Stimulated activated CD4-positive, alpha-beta T cell treated with anti-CD3 and anti-CD28 coated beads, Interleukin-4, amount 100 ng/mL, for 48 hours (primary cell): Measurements from ENCODE around the gene VCPKMT.
"Not testable (repeated sequence)": the region's sequence is repeated elsewhere in the genome, so short reads cannot be mapped to it uniquely, and the experiment has no call there.

Source experiments
- DNase-seq, 2 donors: peaks; one replicate each; pipeline ENCODE4 v3.0.0-alpha.2; 2020; ENCODE audit warnings: low read depth in 2 of 2

VCPKMT gene

GRCh38 chr14:50092006-50092555 is 24.3 kb downstream of the VCPKMT start:
- DNase-seq, result no peak

GRCh38 chr14:50091240-50091913 is 25.0 kb downstream of the VCPKMT start:
- no peak for DNase-seq

- DNase-seq, result no peak
These were observed 27.2 kb downstream of the VCPKMT start for GRCh38 chr14:50089208-50089607.

- DNase-seq, result no peak
These were observed 27.6 kb downstream of the VCPKMT start for GRCh38 chr14:50088731-50089130.

- DNase-seq, result no peak
These were observed 28.3 kb downstream of the VCPKMT start for GRCh38 chr14:50088117-50088515.

- no peak for DNase-seq
These were observed 28.8 kb downstream of the VCPKMT start for GRCh38 chr14:50087341-50088116.

GRCh38 chr14:50086321-50086711 is 30.1 kb downstream of the VCPKMT start:
- DNase-seq, result no peak

- DNase-seq, result no peak
These were observed 30.6 kb downstream of the VCPKMT start for GRCh38 chr14:50085570-50086320.

- DNase-seq, result no peak
These were observed 31.7 kb downstream of the VCPKMT start for GRCh38 chr14:50084666-50085065.

GRCh38 chr14:50083467-50084337 is 32.7 kb downstream of the VCPKMT start:
- DNase-seq, result peak in 1 of 2 donors; percentile 68

- DNase-seq, result peak; percentile 66 to 83
These were observed 33.4 kb downstream of the VCPKMT start for GRCh38 chr14:50082784-50083466.

GRCh38 chr14:50082308-50082742 is 34.0 kb downstream of the VCPKMT start:
- no peak for DNase-seq

- not testable (repeated sequence) for DNase-seq
These were observed 37.3 kb downstream of the VCPKMT start for GRCh38 chr14:50079103-50079502.

- DNase-seq, result not testable (repeated sequence)
These were observed 42.7 kb downstream of the VCPKMT start for GRCh38 chr14:50073663-50074062.

GRCh38 chr14:50072395-50072794 is 44.0 kb downstream of the VCPKMT start:
- DNase-seq, result no peak

- DNase-seq, result no peak
These were observed 45.4 kb downstream of the VCPKMT start for GRCh38 chr14:50070840-50071548.

- DNase-seq, result no peak
These were observed 46.1 kb downstream of the VCPKMT start for GRCh38 chr14:50070230-50070629.

- DNase-seq, result no peak
These were observed 47.0 kb downstream of the VCPKMT start for GRCh38 chr14:50069325-50069724.

- no peak for DNase-seq
These were observed 47.9 kb downstream of the VCPKMT start for GRCh38 chr14:50068496-50068895.
